ENCODE data around the gene WDFY3.
"Not testable (repeated sequence)": the region's sequence is repeated elsewhere in the genome, so short reads cannot be mapped to it uniquely, and the experiment has no call there.

Gene WDFY3

DNA sequence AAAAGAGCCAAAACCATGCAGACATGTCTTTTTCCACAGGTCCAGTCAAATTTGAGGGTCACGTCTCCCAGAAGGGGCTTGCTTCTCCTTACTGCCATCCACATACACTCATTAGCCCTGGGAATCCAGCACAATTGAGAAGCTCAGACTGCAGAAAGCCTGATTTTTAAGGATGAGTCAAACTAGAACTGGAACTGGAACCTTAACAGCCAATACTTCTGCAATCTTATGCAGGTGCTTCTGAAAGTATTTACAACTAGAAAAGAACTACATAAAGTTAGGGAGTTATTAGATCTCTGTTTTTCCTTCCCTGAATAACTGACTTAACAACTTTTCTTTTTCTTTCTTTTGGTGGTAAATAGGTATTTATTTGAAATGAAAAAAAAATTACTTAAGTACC is 297.3 kb downstream of the WDFY3 start:
- no peak overlapping the region for H3K4me3 ChIP-seq (ENCODE audit: low read depth, low read length)
- DNase-seq (ENCODE audit: low read depth, low spot score) = no peak
- in situ Hi-C loops (cut with HindIII; ENCODE audit: low sequenced_read_pairs) = no loop called here
- TF ChIP-seq, protein P1, sequence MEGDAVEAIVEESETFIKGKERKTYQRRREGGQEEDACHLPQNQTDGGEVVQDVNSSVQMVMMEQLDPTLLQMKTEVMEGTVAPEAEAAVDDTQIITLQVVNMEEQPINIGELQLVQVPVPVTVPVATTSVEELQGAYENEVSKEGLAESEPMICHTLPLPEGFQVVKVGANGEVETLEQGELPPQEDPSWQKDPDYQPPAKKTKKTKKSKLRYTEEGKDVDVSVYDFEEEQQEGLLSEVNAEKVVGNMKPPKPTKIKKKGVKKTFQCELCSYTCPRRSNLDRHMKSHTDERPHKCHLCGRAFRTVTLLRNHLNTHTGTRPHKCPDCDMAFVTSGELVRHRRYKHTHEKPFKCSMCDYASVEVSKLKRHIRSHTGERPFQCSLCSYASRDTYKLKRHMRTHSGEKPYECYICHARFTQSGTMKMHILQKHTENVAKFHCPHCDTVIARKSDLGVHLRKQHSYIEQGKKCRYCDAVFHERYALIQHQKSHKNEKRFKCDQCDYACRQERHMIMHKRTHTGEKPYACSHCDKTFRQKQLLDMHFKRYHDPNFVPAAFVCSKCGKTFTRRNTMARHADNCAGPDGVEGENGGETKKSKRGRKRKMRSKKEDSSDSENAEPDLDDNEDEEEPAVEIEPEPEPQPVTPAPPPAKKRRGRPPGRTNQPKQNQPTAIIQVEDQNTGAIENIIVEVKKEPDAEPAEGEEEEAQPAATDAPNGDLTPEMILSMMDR (IDR thresholded peaks at IDR 0.05; ENCODE audit: low read depth, low read length) = no peak

DNA sequence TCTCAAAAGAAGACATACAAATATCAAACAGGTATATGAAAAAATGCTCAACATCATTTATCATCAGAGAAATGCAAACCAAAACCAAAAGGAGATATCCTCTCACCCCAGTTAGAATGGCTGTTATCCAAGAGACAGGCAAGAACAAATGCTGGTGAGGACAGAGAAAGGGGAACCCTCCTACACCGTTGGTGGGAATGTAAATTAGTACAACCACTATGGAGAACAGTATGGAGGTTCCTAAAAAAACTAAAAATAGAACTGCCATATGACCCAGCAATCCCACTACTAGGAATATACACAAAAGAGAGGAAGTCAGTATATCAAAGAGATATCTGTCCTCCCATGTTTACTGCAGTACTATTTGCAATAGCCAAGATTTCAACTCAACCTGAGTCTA is 300.1 kb downstream of the WDFY3 start:
- in situ Hi-C loops (cut with HindIII; ENCODE audit: low sequenced_read_pairs) = no loop called here
- TF ChIP-seq, protein P1 (IDR thresholded peaks at IDR 0.05; ENCODE audit: low read depth, low read length) = no peak
- no peak for DNase-seq (ENCODE audit: low read depth, low spot score)
- H3K4me3 ChIP-seq (ENCODE audit: low read depth, low read length) = no peak overlapping the region

DNA sequence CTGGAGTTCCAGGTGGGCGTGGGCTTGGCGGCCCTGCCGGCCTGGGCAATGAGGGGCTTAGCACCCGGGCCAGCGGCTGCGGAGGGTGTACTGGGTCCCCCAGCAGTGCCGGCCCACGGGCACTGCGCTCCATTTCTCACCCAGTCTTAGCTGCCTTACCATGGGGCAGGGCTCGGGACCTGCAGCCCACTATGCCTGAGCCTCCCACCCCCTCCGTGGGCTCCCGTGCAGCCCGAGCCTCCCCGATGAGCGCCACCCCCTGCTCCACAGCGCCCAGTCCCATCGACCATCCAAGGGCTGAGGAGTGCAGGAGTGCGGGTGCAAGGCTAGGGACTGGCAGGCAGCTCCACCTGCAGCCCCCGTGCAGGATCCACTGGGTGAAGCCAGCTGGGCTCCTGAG is 301.7 kb downstream of the WDFY3 start:
- in situ Hi-C loops (cut with HindIII; ENCODE audit: low sequenced_read_pairs); DNase-seq (ENCODE audit: low read depth, low spot score); H3K4me3 ChIP-seq (ENCODE audit: low read depth, low read length): not testable (repeated sequence)

DNA sequence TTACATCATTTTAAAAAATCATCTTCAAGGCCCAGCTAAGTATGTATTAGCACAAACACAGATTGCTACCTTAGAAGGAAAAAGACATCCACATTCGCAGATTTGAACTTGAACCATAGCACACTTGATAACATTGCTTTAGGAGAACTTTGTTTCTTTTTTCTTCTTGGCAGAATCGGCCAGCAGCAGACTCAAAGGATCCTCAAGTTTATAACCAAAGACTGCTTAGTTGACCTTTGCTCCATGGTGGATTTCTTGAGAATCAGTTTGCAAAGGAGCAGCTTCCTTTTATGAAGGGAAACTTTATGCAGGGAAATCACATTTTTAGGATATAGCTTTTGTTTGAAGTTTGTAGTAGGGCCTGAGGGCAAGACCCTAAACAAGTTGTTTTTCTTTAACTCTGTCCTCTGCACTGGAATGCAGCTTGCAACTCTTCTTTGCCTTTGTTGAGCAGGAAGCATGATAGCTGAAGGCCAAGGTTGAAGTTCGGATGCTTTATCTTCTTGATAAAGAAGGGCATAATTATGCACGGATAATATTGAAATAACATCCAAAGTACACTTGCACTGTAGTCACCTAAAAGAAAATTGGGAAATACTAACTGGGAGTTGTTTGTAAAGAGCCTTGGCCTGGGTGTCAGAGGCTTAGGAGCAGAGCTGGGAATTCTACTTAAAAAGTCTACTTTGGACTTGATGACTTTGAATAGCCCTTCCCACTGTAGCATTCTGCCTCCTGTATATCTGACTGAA is 305.1 kb downstream of the WDFY3 start:
- H3K4me3 ChIP-seq (ENCODE audit: low read depth, low read length) = no peak overlapping the region
- no peak for DNase-seq (ENCODE audit: low read depth, low spot score)
- in situ Hi-C loops (cut with HindIII; ENCODE audit: low sequenced_read_pairs) = no loop called here
- TF ChIP-seq, protein P1 (IDR thresholded peaks at IDR 0.05; ENCODE audit: low read depth, low read length) = no peak

DNA sequence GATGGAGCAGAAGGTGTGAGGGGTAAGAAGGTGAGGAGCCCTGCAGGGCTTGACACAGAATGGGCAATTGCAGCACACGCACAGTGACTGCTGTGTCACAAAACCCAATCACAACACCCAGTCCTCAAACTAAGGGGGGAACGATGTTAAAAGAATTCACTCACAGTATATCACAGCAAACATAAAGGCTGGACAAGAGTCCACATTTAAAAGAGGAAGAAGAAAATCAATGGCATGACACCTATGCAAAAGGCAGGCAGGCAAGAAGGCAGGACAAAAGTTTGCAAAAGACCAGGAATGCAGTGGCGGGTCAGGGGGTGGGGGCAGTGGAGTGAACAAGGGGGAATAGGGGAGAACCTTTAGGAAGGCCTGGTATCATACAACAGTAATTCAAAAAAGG is 305.9 kb downstream of the WDFY3 start:
- no peak overlapping the region for H3K4me3 ChIP-seq (ENCODE audit: low read depth, low read length)
- in situ Hi-C loops (cut with HindIII; ENCODE audit: low sequenced_read_pairs) = no loop called here
- no peak for DNase-seq (ENCODE audit: low read depth, low spot score)
- TF ChIP-seq, protein P1 (IDR thresholded peaks at IDR 0.05; ENCODE audit: low read depth, low read length) = no peak

DNA sequence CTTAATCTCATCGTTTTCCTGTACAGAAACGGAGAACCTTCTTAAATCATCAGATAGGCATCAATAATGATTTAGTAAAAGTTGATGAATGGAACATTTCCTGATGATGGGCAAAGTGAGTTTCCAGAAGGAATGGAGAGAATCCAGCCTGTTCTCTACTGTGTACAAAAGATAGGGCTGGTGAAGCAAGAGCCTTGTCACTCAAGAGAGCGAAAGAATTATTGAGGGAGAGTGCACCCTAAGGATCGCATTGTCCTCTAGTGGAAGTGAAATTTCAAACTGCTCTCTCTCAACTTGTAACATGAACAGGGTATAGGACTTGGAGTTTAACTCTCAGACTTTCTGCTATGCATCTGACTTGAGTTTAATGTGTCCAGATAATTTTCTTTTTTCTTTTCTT is 314.0 kb downstream of the WDFY3 start:
- H3K4me3 ChIP-seq (ENCODE audit: low read depth, low read length) = no peak overlapping the region
- no peak for DNase-seq (ENCODE audit: low read depth, low spot score)
- TF ChIP-seq, protein P1 (IDR thresholded peaks at IDR 0.05; ENCODE audit: low read depth, low read length) = no peak
- in situ Hi-C loops (cut with HindIII; ENCODE audit: low sequenced_read_pairs) = no loop called here

DNA sequence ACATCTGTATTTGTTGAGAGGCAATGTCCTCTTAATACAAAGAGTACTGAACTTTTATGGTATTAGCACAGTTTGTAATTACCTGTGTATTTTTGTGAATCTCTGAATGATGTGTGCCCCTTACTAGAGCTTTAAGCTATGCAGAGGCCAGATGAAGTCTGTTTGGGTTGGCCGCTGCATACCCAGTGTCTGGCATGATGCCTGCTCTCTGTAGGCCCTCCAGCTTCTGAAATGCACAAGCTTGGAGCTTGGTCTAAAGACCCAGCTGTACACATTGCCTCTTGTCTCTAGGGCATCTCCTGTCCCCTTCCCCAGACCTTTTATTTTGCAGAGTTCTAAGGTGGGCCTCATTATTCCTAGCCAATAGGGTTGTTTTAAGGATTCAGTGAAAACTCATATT is 315.0 kb downstream of the WDFY3 start:
- H3K4me3 ChIP-seq (ENCODE audit: low read depth, low read length) = no peak overlapping the region
- DNase-seq (ENCODE audit: low read depth, low spot score) = peak; percentile 36
- in situ Hi-C loops (cut with HindIII; ENCODE audit: low sequenced_read_pairs) = no loop called here
- TF ChIP-seq, protein P1 (IDR thresholded peaks at IDR 0.05; ENCODE audit: low read depth, low read length) = no peak
